ENCODE measurements around the gene AEBP2.

GRCh38 chr12:19437996-19438395 is 1.3 kb upstream of the AEBP2 start:
- TF ChIP-seq YBX1 (IDR thresholded peaks at IDR 0.05) (no peak), SP1 (CRISPR knock-in tag; IDR thresholded peaks at IDR 0.05) (no peak), USF2 (CRISPR knock-in tag; IDR thresholded peaks at IDR 0.05) (no peak), ZBTB43 (CRISPR knock-in tag; IDR thresholded peaks at IDR 0.05) (no peak), KHSRP (IDR thresholded peaks at IDR 0.05) (no peak), POLR2A (conservative IDR thresholded peaks at IDR 0.05) (no peak), SMARCC2 (IDR thresholded peaks at IDR 0.05; ENCODE audit: low read depth) (no peak), SIN3A (IDR thresholded peaks at IDR 0.05; ENCODE audit: borderline replicate concordance in 2 of 2, control insufficient read depth in 1 of 2, low read depth in 2 of 2, low read length in 2 of 2) (no peak), ATF2 (CRISPR knock-in tag; IDR thresholded peaks at IDR 0.05) (no peak), CREM (IDR thresholded peaks at IDR 0.05; ENCODE audit: low read depth) (no peak)

Data from K562 (cell line).